Type B pancreatic cell (in vitro differentiated cells): ENCODE measurements around the gene MYO5A. TPM values are rescaled to one million over a fixed set of nuclear protein-coding genes. Genes with fewer than 3 reads are reported as not detected.
"Not testable (repeated sequence)": the region's sequence is repeated elsewhere in the genome, so short reads cannot be mapped to it uniquely, and the experiment has no call there.

Experiments used
- DNase-seq: peaks from one replicate; pipeline ENCODE4 v3.0.0; 2021; ENCODE audit warnings: mixed read lengths; ENCODE audit not compliant: unreplicated experiment; ENCODE audit errors: extremely low spot score
- H3K27ac Mint-ChIP-seq: 2 replicates; pipeline ENCODE4 v1.8.0; 2021; ENCODE audit warnings: mild to moderate bottlenecking, mixed read lengths
- H3K27me3 Mint-ChIP-seq: 2 replicates; pipeline ENCODE4 v1.8.0; 2021; ENCODE audit warnings: mixed read lengths
- H3K36me3 Mint-ChIP-seq: 2 replicates; pipeline ENCODE4 v1.8.0; 2021; ENCODE audit warnings: mixed read lengths
- H3K4me1 Mint-ChIP-seq: one replicate; pipeline ENCODE4 v1.8.0; 2021; ENCODE audit warnings: mixed read lengths; ENCODE audit not compliant: unreplicated experiment
- H3K4me3 Mint-ChIP-seq: 2 replicates; pipeline ENCODE4 v1.8.0; 2021; ENCODE audit warnings: mild to moderate bottlenecking, mixed read lengths
- H3K9me3 Mint-ChIP-seq: 2 replicates; pipeline ENCODE4 v1.8.0; 2021; ENCODE audit warnings: mixed read lengths
- CTCF ChIP-seq: fragments of 200-600 bp; sonication (generic); conservative IDR thresholded peaks from 2 replicates; pipeline ENCODE4 v1.5.0; 2021; ENCODE audit warnings: antibody characterized with exemption, mild to moderate bottlenecking
- total RNA-seq: library from RNA; stranded (reverse); gene quantifications from 2 replicates; pipeline ENCODE4 v1.2.1, GENCODE V29; 2021; ENCODE audit warnings: low replicate concordance

MYO5A gene
- total RNA-seq, 1 donor from 2014 or later, result 20.9 TPM

- Mint-ChIP-seq H3K4me3 (no peak overlapping the region), H3K9me3 (no peaks in the 10 kb centered on the region), H3K4me1 (no peaks in the 10 kb centered on the region), H3K27ac (no peak overlapping the region), H3K36me3 (peaks cover 38% of the 10 kb centered on the region), H3K27me3 (no peaks in the 10 kb centered on the region)
- no peak for DNase-seq
- no peak for TF ChIP-seq CTCF
Measured at GRCh38 chr15:52551762-52552161, 23.1 kb upstream of the MYO5A start.

GRCh38 chr15:52551186-52551585, 22.5 kb upstream of the MYO5A start:
- not testable (repeated sequence) for H3K4me3 Mint-ChIP-seq, H3K27me3 Mint-ChIP-seq, DNase-seq, H3K27ac Mint-ChIP-seq, H3K9me3 Mint-ChIP-seq, H3K4me1 Mint-ChIP-seq
- peaks cover 40% of the 10 kb centered on the region for H3K36me3 Mint-ChIP-seq

- H3K36me3 Mint-ChIP-seq, result peaks cover 39% of the 10 kb centered on the region
- H3K9me3 Mint-ChIP-seq, result peaks cover 6% of the 10 kb centered on the region
- no peak overlapping the region for H3K4me3 Mint-ChIP-seq
- H3K4me1 Mint-ChIP-seq, result no peaks in the 10 kb centered on the region
- H3K27ac Mint-ChIP-seq, result no peak overlapping the region
- no peak for DNase-seq
- H3K27me3 Mint-ChIP-seq, result no peaks in the 10 kb centered on the region
- TF ChIP-seq CTCF, result no peak
Measured at GRCh38 chr15:52546031-52546751, 17.5 kb upstream of the MYO5A start.

- Mint-ChIP-seq H3K4me1 (no peaks in the 10 kb centered on the region), H3K4me3 (no peak overlapping the region), H3K27me3 (peaks cover under 1% of the 10 kb centered on the region), H3K27ac (no peak overlapping the region), H3K9me3 (peaks cover 1% of the 10 kb centered on the region), H3K36me3 (peaks cover under 1% of the 10 kb centered on the region)
- DNase-seq, result no peak
- no peak for TF ChIP-seq CTCF
Measured at GRCh38 chr15:52540374-52541012, 11.8 kb upstream of the MYO5A start.

GRCh38 chr15:52537459-52537858, 8.8 kb upstream of the MYO5A start:
- Mint-ChIP-seq H3K27me3 (peaks cover 19% of the 10 kb centered on the region), H3K36me3 (no peaks in the 10 kb centered on the region), H3K4me3 (no peak overlapping the region), H3K27ac (no peak overlapping the region), H3K4me1 (no peaks in the 10 kb centered on the region), H3K9me3 (no peaks in the 10 kb centered on the region)
- DNase-seq, result no peak
- no peak for TF ChIP-seq CTCF

- no peak for DNase-seq
- no peak overlapping the region for H3K4me3 Mint-ChIP-seq
- H3K36me3 Mint-ChIP-seq, result no peaks in the 10 kb centered on the region
- no peak for TF ChIP-seq CTCF
- H3K27ac Mint-ChIP-seq, result no peak overlapping the region
- peaks cover 59% of the 10 kb centered on the region for H3K27me3 Mint-ChIP-seq
- no peaks in the 10 kb centered on the region for H3K9me3 Mint-ChIP-seq
- H3K4me1 Mint-ChIP-seq, result peaks cover 6% of the 10 kb centered on the region
Measured at GRCh38 chr15:52532427-52532826, 3.7 kb upstream of the MYO5A start.
